Skin of body (tissue), 2 donors: ENCODE measurements around the gene ETV6. TPM values are rescaled to one million over a fixed set of nuclear protein-coding genes. Genes with fewer than 3 reads are reported as not detected.
A peak's percentile ranks its signal among the peaks of the same experiment; 100 is the strongest.

ENCODE experiments used
- DNase-seq: peaks from one replicate; lab custom pipeline; 2025; lab: John Stamatoyannopoulos, UW
- total RNA-seq: library from RNA; depleted of rRNA; stranded (reverse); fragments of >200 nt; gene quantifications from one replicate; pipeline ENCODE4 v1.2.3, GENCODE V29; 2014

Gene ETV6
- total RNA-seq, 1 donor from 2014 or later: 9.0 TPM

GRCh38 chr12:11716794-11717518 lies 67.5 kb downstream of the ETV6 start:
- no peak for DNase-seq

- no peak for DNase-seq
Measured at GRCh38 chr12:11717519-11717961, 68.1 kb downstream of the ETV6 start.

GRCh38 chr12:11718105-11718504 lies 68.6 kb downstream of the ETV6 start:
- no peak for DNase-seq

GRCh38 chr12:11718768-11719253 lies 69.3 kb downstream of the ETV6 start:
- no peak for DNase-seq

GRCh38 chr12:11719678-11720099 lies 70.2 kb downstream of the ETV6 start:
- no peak for DNase-seq

- DNase-seq: no peak
Measured at GRCh38 chr12:11722071-11722470, 72.6 kb downstream of the ETV6 start.

GRCh38 chr12:11722578-11723138 lies 73.2 kb downstream of the ETV6 start:
- DNase-seq: no peak

GRCh38 chr12:11723993-11724392 lies 74.5 kb downstream of the ETV6 start:
- no peak for DNase-seq

- peak; percentile 53 for DNase-seq
Measured at GRCh38 chr12:11724888-11725311, 75.4 kb downstream of the ETV6 start.

GRCh38 chr12:11725686-11726085 lies 76.2 kb downstream of the ETV6 start:
- no peak for DNase-seq

- DNase-seq: no peak
Measured at GRCh38 chr12:11726659-11727058, 77.2 kb downstream of the ETV6 start.

- no peak for DNase-seq
Measured at GRCh38 chr12:11727133-11727664, 77.7 kb downstream of the ETV6 start.

- no peak for DNase-seq
Measured at GRCh38 chr12:11728154-11728755, 78.8 kb downstream of the ETV6 start.

GRCh38 chr12:11729008-11729407 lies 79.5 kb downstream of the ETV6 start:
- no peak for DNase-seq

GRCh38 chr12:11729439-11730150 lies 80.1 kb downstream of the ETV6 start:
- DNase-seq: no peak

- no peak for DNase-seq
Measured at GRCh38 chr12:11730299-11731041, 81.0 kb downstream of the ETV6 start.

GRCh38 chr12:11731042-11731357 lies 81.5 kb downstream of the ETV6 start:
- DNase-seq: no peak

GRCh38 chr12:11731455-11731854 lies 82.0 kb downstream of the ETV6 start:
- no peak for DNase-seq

GRCh38 chr12:11732023-11732422 lies 82.5 kb downstream of the ETV6 start:
- no peak for DNase-seq

- no peak for DNase-seq
Measured at GRCh38 chr12:11732715-11733114, 83.2 kb downstream of the ETV6 start.

- no peak for DNase-seq
Measured at GRCh38 chr12:11734580-11735180, 85.2 kb downstream of the ETV6 start.
